Measurements from ENCODE around the gene CTDSPL.

CTDSPL gene

DNA sequence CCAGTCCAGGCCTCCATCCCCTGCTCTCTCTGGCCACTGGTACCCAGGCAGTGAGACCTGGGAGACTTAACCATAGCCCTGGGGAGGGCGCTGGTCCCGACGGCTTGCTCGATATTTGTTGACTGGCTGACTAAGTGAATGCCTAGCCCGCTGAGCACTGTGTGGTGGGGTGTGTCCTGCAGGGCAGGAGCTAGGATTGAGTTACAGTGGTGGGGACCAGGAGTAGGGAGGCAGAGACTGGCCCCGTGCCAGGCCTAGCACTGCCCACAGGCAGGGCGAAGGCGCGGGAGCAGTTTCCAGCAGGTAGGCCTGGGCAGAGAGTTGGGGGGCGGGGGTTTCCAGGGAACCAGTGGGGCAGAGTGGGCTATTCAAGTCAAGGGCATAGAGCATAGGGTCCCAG is 128.8 kb downstream of the CTDSPL start, which contains the start of gene VILL (continued):
- TF ChIP-seq, protein P1, sequence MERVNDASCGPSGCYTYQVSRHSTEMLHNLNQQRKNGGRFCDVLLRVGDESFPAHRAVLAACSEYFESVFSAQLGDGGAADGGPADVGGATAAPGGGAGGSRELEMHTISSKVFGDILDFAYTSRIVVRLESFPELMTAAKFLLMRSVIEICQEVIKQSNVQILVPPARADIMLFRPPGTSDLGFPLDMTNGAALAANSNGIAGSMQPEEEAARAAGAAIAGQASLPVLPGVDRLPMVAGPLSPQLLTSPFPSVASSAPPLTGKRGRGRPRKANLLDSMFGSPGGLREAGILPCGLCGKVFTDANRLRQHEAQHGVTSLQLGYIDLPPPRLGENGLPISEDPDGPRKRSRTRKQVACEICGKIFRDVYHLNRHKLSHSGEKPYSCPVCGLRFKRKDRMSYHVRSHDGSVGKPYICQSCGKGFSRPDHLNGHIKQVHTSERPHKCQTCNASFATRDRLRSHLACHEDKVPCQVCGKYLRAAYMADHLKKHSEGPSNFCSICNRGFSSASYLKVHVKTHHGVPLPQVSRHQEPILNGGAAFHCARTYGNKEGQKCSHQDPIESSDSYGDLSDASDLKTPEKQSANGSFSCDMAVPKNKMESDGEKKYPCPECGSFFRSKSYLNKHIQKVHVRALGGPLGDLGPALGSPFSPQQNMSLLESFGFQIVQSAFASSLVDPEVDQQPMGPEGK (tag by site-specific recombination; IDR thresholded peaks at IDR 0.05): peak; percentile 63
- TF ChIP-seq ZNF350 (tag by site-specific recombination; IDR thresholded peaks at IDR 0.05) (no peak), ZBTB7A (tag by site-specific recombination; IDR thresholded peaks at IDR 0.05; ENCODE audit: low read depth) (no peak), ZNF529 (tag by site-specific recombination; IDR thresholded peaks at IDR 0.05; ENCODE audit: insufficient replicate concordance) (no peak), ZNF76 (tag by site-specific recombination; IDR thresholded peaks at IDR 0.05; ENCODE audit: borderline replicate concordance, low read depth) (no peak), ZNF211 (tag by site-specific recombination; IDR thresholded peaks at IDR 0.05; ENCODE audit: low read depth) (no peak), KLF7 (tag by site-specific recombination; IDR thresholded peaks at IDR 0.05; ENCODE audit: borderline replicate concordance) (no peak), GLIS1 (tag by site-specific recombination; IDR thresholded peaks at IDR 0.05) (peak; percentile 33; the same call in 1 of the 2 replicates), ZNF530 (tag by site-specific recombination; IDR thresholded peaks at IDR 0.05; ENCODE audit: low read depth) (no peak), ZFP41 (tag by site-specific recombination; IDR thresholded peaks at IDR 0.05; ENCODE audit: borderline replicate concordance) (no peak), ZNF48 (tag by site-specific recombination; IDR thresholded peaks at IDR 0.05) (no peak), ZNF571 (tag by site-specific recombination; IDR thresholded peaks at IDR 0.05) (no peak), ZNF660 (tag by site-specific recombination; IDR thresholded peaks at IDR 0.05) (no peak), MZF1 (tag by site-specific recombination; IDR thresholded peaks at IDR 0.05; ENCODE audit: borderline replicate concordance) (no peak), ZNF391 (tag by site-specific recombination; IDR thresholded peaks at IDR 0.05; ENCODE audit: borderline replicate concordance, low read depth) (no peak), ZBTB21 (tag by site-specific recombination; IDR thresholded peaks at IDR 0.05) (no peak), BCL11A (tag by site-specific recombination; IDR thresholded peaks at IDR 0.05; ENCODE audit: low read depth) (no peak)
- TF ChIP-seq, protein P2, sequence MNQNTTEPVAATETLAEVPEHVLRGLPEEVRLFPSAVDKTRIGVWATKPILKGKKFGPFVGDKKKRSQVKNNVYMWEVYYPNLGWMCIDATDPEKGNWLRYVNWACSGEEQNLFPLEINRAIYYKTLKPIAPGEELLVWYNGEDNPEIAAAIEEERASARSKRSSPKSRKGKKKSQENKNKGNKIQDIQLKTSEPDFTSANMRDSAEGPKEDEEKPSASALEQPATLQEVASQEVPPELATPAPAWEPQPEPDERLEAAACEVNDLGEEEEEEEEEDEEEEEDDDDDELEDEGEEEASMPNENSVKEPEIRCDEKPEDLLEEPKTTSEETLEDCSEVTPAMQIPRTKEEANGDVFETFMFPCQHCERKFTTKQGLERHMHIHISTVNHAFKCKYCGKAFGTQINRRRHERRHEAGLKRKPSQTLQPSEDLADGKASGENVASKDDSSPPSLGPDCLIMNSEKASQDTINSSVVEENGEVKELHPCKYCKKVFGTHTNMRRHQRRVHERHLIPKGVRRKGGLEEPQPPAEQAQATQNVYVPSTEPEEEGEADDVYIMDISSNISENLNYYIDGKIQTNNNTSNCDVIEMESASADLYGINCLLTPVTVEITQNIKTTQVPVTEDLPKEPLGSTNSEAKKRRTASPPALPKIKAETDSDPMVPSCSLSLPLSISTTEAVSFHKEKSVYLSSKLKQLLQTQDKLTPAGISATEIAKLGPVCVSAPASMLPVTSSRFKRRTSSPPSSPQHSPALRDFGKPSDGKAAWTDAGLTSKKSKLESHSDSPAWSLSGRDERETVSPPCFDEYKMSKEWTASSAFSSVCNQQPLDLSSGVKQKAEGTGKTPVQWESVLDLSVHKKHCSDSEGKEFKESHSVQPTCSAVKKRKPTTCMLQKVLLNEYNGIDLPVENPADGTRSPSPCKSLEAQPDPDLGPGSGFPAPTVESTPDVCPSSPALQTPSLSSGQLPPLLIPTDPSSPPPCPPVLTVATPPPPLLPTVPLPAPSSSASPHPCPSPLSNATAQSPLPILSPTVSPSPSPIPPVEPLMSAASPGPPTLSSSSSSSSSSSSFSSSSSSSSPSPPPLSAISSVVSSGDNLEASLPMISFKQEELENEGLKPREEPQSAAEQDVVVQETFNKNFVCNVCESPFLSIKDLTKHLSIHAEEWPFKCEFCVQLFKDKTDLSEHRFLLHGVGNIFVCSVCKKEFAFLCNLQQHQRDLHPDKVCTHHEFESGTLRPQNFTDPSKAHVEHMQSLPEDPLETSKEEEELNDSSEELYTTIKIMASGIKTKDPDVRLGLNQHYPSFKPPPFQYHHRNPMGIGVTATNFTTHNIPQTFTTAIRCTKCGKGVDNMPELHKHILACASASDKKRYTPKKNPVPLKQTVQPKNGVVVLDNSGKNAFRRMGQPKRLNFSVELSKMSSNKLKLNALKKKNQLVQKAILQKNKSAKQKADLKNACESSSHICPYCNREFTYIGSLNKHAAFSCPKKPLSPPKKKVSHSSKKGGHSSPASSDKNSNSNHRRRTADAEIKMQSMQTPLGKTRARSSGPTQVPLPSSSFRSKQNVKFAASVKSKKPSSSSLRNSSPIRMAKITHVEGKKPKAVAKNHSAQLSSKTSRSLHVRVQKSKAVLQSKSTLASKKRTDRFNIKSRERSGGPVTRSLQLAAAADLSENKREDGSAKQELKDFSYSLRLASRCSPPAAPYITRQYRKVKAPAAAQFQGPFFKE (tag by site-specific recombination; IDR thresholded peaks at IDR 0.05; ENCODE audit: borderline replicate concordance): no peak
- TF ChIP-seq, protein P3, sequence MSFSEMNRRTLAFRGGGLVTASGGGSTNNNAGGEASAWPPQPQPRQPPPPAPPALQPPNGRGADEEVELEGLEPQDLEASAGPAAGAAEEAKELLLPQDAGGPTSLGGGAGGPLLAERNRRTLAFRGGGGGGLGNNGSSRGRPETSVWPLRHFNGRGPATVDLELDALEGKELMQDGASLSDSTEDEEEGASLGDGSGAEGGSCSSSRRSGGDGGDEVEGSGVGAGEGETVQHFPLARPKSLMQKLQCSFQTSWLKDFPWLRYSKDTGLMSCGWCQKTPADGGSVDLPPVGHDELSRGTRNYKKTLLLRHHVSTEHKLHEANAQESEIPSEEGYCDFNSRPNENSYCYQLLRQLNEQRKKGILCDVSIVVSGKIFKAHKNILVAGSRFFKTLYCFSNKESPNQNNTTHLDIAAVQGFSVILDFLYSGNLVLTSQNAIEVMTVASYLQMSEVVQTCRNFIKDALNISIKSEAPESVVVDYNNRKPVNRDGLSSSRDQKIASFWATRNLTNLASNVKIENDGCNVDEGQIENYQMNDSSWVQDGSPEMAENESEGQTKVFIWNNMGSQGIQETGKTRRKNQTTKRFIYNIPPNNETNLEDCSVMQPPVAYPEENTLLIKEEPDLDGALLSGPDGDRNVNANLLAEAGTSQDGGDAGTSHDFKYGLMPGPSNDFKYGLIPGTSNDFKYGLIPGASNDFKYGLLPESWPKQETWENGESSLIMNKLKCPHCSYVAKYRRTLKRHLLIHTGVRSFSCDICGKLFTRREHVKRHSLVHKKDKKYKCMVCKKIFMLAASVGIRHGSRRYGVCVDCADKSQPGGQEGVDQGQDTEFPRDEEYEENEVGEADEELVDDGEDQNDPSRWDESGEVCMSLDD (tag by site-specific recombination; IDR thresholded peaks at IDR 0.05): no peak
- TF ChIP-seq, protein P4, sequence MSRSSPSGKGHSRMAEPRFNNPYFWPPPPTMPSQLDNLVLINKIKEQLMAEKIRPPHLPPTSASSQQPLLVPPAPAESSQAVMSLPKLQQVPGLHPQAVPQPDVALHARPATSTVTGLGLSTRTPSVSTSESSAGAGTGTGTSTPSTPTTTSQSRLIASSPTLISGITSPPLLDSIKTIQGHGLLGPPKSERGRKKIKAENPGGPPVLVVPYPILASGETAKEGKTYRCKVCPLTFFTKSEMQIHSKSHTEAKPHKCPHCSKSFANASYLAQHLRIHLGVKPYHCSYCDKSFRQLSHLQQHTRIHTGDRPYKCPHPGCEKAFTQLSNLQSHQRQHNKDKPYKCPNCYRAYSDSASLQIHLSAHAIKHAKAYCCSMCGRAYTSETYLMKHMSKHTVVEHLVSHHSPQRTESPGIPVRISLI (tag by site-specific recombination; IDR thresholded peaks at IDR 0.05): no peak
- TF ChIP-seq, protein P5, sequence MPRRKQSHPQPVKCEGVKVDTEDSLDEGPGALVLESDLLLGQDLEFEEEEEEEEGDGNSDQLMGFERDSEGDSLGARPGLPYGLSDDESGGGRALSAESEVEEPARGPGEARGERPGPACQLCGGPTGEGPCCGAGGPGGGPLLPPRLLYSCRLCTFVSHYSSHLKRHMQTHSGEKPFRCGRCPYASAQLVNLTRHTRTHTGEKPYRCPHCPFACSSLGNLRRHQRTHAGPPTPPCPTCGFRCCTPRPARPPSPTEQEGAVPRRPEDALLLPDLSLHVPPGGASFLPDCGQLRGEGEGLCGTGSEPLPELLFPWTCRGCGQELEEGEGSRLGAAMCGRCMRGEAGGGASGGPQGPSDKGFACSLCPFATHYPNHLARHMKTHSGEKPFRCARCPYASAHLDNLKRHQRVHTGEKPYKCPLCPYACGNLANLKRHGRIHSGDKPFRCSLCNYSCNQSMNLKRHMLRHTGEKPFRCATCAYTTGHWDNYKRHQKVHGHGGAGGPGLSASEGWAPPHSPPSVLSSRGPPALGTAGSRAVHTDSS (tag by site-specific recombination; IDR thresholded peaks at IDR 0.05): no peak
- TF ChIP-seq, protein P6, sequence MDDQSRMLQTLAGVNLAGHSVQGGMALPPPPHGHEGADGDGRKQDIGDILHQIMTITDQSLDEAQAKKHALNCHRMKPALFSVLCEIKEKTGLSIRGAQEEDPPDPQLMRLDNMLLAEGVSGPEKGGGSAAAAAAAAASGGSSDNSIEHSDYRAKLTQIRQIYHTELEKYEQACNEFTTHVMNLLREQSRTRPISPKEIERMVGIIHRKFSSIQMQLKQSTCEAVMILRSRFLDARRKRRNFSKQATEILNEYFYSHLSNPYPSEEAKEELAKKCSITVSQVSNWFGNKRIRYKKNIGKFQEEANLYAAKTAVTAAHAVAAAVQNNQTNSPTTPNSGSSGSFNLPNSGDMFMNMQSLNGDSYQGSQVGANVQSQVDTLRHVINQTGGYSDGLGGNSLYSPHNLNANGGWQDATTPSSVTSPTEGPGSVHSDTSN (CRISPR knock-in tag; IDR thresholded peaks at IDR 0.05): no peak
- TF ChIP-seq, protein P7, sequence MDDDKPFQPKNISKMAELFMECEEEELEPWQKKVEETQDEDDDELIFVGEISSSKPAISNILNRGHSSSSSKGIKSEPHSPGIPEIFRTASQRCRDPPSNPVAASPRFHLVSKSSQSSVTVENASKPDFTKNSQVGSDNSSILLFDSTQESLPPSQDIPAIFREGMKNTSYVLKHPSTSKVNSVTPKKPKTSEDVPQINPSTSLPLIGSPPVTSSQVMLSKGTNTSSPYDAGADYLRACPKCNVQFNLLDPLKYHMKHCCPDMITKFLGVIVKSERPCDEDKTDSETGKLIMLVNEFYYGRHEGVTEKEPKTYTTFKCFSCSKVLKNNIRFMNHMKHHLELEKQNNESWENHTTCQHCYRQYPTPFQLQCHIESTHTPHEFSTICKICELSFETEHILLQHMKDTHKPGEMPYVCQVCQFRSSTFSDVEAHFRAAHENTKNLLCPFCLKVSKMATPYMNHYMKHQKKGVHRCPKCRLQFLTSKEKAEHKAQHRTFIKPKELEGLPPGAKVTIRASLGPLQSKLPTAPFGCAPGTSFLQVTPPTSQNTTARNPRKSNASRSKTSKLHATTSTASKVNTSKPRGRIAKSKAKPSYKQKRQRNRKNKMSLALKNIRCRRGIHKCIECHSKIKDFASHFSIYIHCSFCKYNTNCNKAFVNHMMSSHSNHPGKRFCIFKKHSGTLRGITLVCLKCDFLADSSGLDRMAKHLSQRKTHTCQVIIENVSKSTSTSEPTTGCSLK (tag by site-specific recombination; IDR thresholded peaks at IDR 0.05): no peak
